ENCODE data around the gene PLEK. TPM values are rescaled to one million over a fixed set of nuclear protein-coding genes. Genes with fewer than 3 reads are reported as not detected.

Gene PLEK
- total and polyA plus RNA-seq, 2 experiments from 2014 or later: 0.92 to 0.93 TPM

DNA sequence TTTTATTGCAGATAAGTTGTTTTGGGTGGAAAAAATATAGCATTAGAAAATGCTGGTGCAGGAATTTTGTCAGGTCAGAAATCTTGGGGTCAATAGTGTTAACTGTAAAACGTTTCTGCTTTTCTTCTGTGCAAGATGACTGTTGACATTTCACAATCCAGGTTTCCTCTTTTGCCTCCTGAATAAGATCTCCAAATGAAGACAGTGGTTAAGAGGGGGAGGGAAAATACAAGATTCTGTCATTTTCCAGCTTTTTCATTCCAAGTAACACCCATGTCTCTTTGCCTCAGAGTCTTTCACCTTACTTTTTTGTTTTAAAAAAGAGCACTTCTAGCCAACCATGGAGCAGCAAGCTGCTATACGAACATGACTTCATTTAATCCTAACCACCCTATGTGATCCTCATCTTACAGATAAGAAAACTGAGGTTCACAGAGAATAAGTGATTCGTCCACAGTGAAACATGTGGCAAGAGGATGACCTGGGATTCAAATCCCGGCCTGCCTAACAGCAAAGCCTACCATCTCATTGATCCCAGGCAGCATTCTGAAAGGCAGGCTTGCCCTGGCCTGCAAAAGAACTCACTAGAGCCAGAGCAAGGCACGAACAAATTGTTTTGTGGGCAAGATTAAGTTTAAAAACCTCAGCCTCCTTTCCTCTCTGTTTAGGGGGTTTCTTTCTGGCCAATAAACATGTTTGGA is 3.0 kb downstream of the PLEK start:
- no peak overlapping the region for H3K4me2 ChIP-seq
- TF ChIP-seq, protein P1, sequence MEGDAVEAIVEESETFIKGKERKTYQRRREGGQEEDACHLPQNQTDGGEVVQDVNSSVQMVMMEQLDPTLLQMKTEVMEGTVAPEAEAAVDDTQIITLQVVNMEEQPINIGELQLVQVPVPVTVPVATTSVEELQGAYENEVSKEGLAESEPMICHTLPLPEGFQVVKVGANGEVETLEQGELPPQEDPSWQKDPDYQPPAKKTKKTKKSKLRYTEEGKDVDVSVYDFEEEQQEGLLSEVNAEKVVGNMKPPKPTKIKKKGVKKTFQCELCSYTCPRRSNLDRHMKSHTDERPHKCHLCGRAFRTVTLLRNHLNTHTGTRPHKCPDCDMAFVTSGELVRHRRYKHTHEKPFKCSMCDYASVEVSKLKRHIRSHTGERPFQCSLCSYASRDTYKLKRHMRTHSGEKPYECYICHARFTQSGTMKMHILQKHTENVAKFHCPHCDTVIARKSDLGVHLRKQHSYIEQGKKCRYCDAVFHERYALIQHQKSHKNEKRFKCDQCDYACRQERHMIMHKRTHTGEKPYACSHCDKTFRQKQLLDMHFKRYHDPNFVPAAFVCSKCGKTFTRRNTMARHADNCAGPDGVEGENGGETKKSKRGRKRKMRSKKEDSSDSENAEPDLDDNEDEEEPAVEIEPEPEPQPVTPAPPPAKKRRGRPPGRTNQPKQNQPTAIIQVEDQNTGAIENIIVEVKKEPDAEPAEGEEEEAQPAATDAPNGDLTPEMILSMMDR (IDR thresholded peaks at IDR 0.05; ENCODE audit: poor library complexity): no peak
- TF ChIP-seq EZH2phosphoT487 (IDR thresholded peaks at IDR 0.05; ENCODE audit: low read depth, severe bottlenecking, unreplicated experiment): no peak
- TF ChIP-seq EZH2 (IDR thresholded peaks at IDR 0.05; ENCODE audit: borderline replicate concordance): no peak
- H3K79me2 ChIP-seq: no peaks in the 10 kb centered on the region
- no peak overlapping the region for H3K27ac ChIP-seq
- H3K9me2 ChIP-seq (replicated peaks; ENCODE audit: insufficient read depth): no peaks in the 10 kb centered on the region
- H4K20me1 ChIP-seq (ENCODE audit: insufficient read depth, poor library complexity, severe bottlenecking): no peaks in the 10 kb centered on the region
- no peaks in the 10 kb centered on the region for H3K9me3 ChIP-seq (ENCODE audit: low read depth)
- no peak overlapping the region for H2AFZ ChIP-seq
- 62% methylated on average over 5 of the region's 5 CpGs for WGBS (ENCODE audit: low lambda C conversion rate, missing lambda C conversion rate)
- H3K4me3 ChIP-seq: no peak overlapping the region
- DNase-seq (ENCODE audit: low spot score): no peak
- H3K27me3 ChIP-seq: no peaks in the 10 kb centered on the region
- H3K4me1 ChIP-seq (ENCODE audit: insufficient read depth): no peaks in the 10 kb centered on the region
- H3K36me3 ChIP-seq (replicated peaks; ENCODE audit: insufficient read depth, low read depth): no peaks in the 10 kb centered on the region

DNA sequence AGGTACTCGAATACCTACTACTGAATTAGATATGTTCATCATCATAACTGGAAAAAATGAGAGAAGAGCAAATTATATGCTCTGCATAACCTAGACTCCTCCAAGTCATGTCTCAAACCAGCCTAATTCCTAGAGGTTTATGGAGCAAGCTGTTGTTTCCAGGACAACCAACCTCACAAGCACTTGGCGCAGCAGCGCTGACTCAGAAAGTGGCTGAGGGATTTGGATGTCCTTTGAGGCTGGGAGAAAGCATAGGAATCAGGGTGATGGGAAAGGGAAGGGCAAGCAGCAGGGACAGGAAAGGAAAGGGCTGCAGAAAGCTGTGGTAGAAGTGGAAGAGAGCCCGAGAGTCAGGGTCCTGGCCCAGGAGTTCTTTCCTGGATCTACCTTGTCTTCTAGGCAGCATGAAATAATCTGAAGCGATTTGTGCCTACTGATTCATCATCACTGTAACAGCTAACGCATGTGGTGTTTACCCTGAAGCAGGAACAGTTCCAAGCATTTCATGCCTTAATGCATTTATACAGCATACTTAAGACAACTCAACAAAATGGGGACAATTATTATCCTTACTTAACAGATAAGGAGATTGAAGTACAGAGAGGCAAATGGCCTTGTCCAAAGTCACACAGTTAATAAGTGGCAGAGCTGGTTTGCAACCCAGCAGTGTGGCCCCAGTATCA is 3.7 kb downstream of the PLEK start:
- Histone ChIP-seq H3K9me3 (ENCODE audit: low read depth) (no peaks in the 10 kb centered on the region), H3K36me3 (replicated peaks; ENCODE audit: insufficient read depth, low read depth) (no peaks in the 10 kb centered on the region), H3K27me3 (no peaks in the 10 kb centered on the region), H3K4me1 (ENCODE audit: insufficient read depth) (no peaks in the 10 kb centered on the region), H3K27ac (no peak overlapping the region), H3K4me3 (no peak overlapping the region), H3K4me2 (no peak overlapping the region), H2AFZ (no peak overlapping the region), H3K79me2 (no peaks in the 10 kb centered on the region), H4K20me1 (ENCODE audit: insufficient read depth, poor library complexity, severe bottlenecking) (no peaks in the 10 kb centered on the region), H3K9me2 (replicated peaks; ENCODE audit: insufficient read depth) (no peaks in the 10 kb centered on the region)
- DNase-seq (ENCODE audit: low spot score): peak; percentile 58
- no peak for TF ChIP-seq EZH2 (IDR thresholded peaks at IDR 0.05; ENCODE audit: borderline replicate concordance)
- TF ChIP-seq EZH2phosphoT487 (IDR thresholded peaks at IDR 0.05; ENCODE audit: low read depth, severe bottlenecking, unreplicated experiment): no peak
- TF ChIP-seq, protein P1 (IDR thresholded peaks at IDR 0.05; ENCODE audit: poor library complexity): no peak
- 73% methylated on average over 6 of the region's 6 CpGs for WGBS (ENCODE audit: low lambda C conversion rate, missing lambda C conversion rate)

DNA sequence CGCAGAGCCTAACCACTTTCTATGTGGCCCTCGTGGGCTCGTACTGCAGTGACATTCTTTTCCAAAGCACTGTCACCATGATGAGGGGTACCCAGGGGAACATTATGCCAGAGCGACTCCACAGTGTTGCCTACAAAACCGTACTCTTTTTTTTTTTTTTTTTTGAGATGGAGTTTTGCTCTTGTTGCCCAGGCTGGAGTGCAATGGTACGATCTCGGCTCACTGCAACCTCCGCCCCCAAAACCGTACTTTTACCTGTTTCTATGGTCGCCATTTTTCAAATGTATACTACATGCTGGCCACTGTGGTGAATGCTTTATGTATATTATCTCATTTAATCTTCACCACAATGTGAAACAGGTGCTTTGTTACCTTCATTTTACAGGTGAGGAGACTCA is 4.3 kb downstream of the PLEK start:
- TF ChIP-seq EZH2 (IDR thresholded peaks at IDR 0.05; ENCODE audit: borderline replicate concordance): no peak
- TF ChIP-seq EZH2phosphoT487 (IDR thresholded peaks at IDR 0.05; ENCODE audit: low read depth, severe bottlenecking, unreplicated experiment): no peak
- TF ChIP-seq, protein P1 (IDR thresholded peaks at IDR 0.05; ENCODE audit: poor library complexity): no peak
- no peak overlapping the region for H3K4me2 ChIP-seq
- H3K9me2 ChIP-seq (replicated peaks; ENCODE audit: insufficient read depth): no peaks in the 10 kb centered on the region
- H3K4me3 ChIP-seq: no peak overlapping the region
- no peaks in the 10 kb centered on the region for H4K20me1 ChIP-seq (ENCODE audit: insufficient read depth, poor library complexity, severe bottlenecking)
- H3K79me2 ChIP-seq: no peaks in the 10 kb centered on the region
- DNase-seq (ENCODE audit: low spot score): no peak
- 85% methylated on average over 10 of the region's 10 CpGs for WGBS (ENCODE audit: low lambda C conversion rate, missing lambda C conversion rate)
- no peaks in the 10 kb centered on the region for H3K36me3 ChIP-seq (replicated peaks; ENCODE audit: insufficient read depth, low read depth)
- H3K27me3 ChIP-seq: no peaks in the 10 kb centered on the region
- no peaks in the 10 kb centered on the region for H3K4me1 ChIP-seq (ENCODE audit: insufficient read depth)
- no peak overlapping the region for H3K27ac ChIP-seq
- H3K9me3 ChIP-seq (ENCODE audit: low read depth): no peaks in the 10 kb centered on the region
- H2AFZ ChIP-seq: no peak overlapping the region

Data from hepatocyte (in vitro differentiated cells).